Subcutaneous adipose tissue (tissue), 4 donors: ENCODE measurements around the gene MATN1. TPM values are rescaled to one million over a fixed set of nuclear protein-coding genes. Genes with fewer than 3 reads are reported as not detected.

ENCODE experiments used
- CTCF ChIP-seq: fragments of 450-650 bp; IDR thresholded peaks from one replicate; pipeline ENCODE4 v1.5.1; 2016; ENCODE audit warnings: low read depth, mild to moderate bottlenecking, control low read depth, antibody characterized with exemption, moderate library complexity
- total RNA-seq, 4 donors: library from RNA; depleted of rRNA; stranded (reverse); fragments of >200 nt; gene quantifications; one replicate each; pipeline ENCODE4 v1.1.0, GENCODE V29; 2016

Gene MATN1
- total RNA-seq, 4 donors from 2014 or later = not detected

GRCh38 chr1:30731806-30732276 lies 8.5 kb upstream of the MATN1 start:
- TF ChIP-seq CTCF = no peak

GRCh38 chr1:30731109-30731805 lies 7.9 kb upstream of the MATN1 start:
- no peak for TF ChIP-seq CTCF

GRCh38 chr1:30730346-30731108 lies 7.1 kb upstream of the MATN1 start:
- TF ChIP-seq CTCF = no peak

GRCh38 chr1:30729901-30730300 lies 6.5 kb upstream of the MATN1 start:
- TF ChIP-seq CTCF = no peak

- no peak for TF ChIP-seq CTCF
Observed at GRCh38 chr1:30728832-30729638, 5.7 kb upstream of the MATN1 start.

- TF ChIP-seq CTCF = no peak
Observed at GRCh38 chr1:30728340-30728739, 5.0 kb upstream of the MATN1 start.

GRCh38 chr1:30727824-30728223 lies 4.4 kb upstream of the MATN1 start:
- no peak for TF ChIP-seq CTCF
